OCI-LY1 (cell line): Measurements from ENCODE around the gene FGD3.

ENCODE experiments used
- CTCF ChIP-seq: fragments of 200-600 bp; sonication (generic), shearing (Covaris generic); IDR thresholded peaks from 2 replicates; pipeline ENCODE4 v1.5.1; 2017; ENCODE audit warnings: mild to moderate bottlenecking, antibody characterized with exemption, low read length, moderate library complexity, mixed read lengths
- EZH2 ChIP-seq: fragments of 200-600 bp; sonication (generic), shearing (Covaris generic); IDR thresholded peaks from 2 replicates; pipeline ENCODE4 v1.8.0; 2017; ENCODE audit warnings: borderline replicate concordance, mixed run types, mild to moderate bottlenecking, antibody characterized with exemption, low read length, moderate library complexity, mixed read lengths

GRCh38 chr9:92961627-92962302 is 14.4 kb downstream of the FGD3 start:
- TF ChIP-seq CTCF (no peak), EZH2 (no peak)
